Suprapubic skin (tissue), 4 donors: Measurements from ENCODE around the gene TRAF3IP1. TPM values are rescaled to one million over a fixed set of nuclear protein-coding genes. Genes with fewer than 3 reads are reported as not detected.
"Not testable (repeated sequence)": the region's sequence is repeated elsewhere in the genome, so short reads cannot be mapped to it uniquely, and the experiment has no call there.

Experiments used
- DNase-seq, 2 donors: peaks; one replicate each; pipeline ENCODE4 v3.0.0-alpha.2; 2019; ENCODE audit warnings: low spot score in 2 of 2
- H3K27ac ChIP-seq: fragments of 200-600 bp; sonication (generic); one replicate; pipeline ENCODE4 v1.5.1; 2019
- H3K27me3 ChIP-seq: fragments of 200-600 bp; sonication (generic); one replicate; pipeline ENCODE4 v1.5.1; 2019
- H3K36me3 ChIP-seq: fragments of 200-600 bp; sonication (generic); one replicate; pipeline ENCODE4 v1.5.1; 2019
- H3K4me1 ChIP-seq: fragments of 200-600 bp; sonication (generic); one replicate; pipeline ENCODE4 v1.5.1; 2019
- H3K4me3 ChIP-seq: fragments of 200-600 bp; sonication (generic); one replicate; pipeline ENCODE4 v1.5.1; 2019; ENCODE audit warnings: mild to moderate bottlenecking
- H3K9me3 ChIP-seq: fragments of 200-600 bp; sonication (generic); one replicate; pipeline ENCODE4 v1.5.1; 2019
- EP300 ChIP-seq: sonication (generic); formaldehyde crosslinking; IDR thresholded peaks from one replicate; pipeline ENCODE4 v1.6.1; 2017; ENCODE audit warnings: antibody characterized with exemption
- POLR2A ChIP-seq, 2 donors: fragments of 450-650 bp; IDR thresholded peaks; one replicate each; pipeline ENCODE4 v1.6.1; 2017; ENCODE audit warnings: antibody characterized with exemption in 2 of 2, mild to moderate bottlenecking in 2 of 2, moderate library complexity in 2 of 2
- POLR2AphosphoS5 ChIP-seq, 3 donors: sonication (generic); formaldehyde crosslinking; IDR thresholded peaks; one replicate each; pipeline ENCODE4 v1.6.1; 2017; ENCODE audit warnings: antibody characterized with exemption in 3 of 3
- WGBS: methylation state at CpG from one replicate; pipeline ENCODE4 v1.1.5; 2018; 5-methylcytosine and 5-hydroxymethylcytosine counted together
- total RNA-seq, 4 donors: library from RNA; depleted of rRNA; stranded (reverse); fragments of >200 nt; gene quantifications; one replicate each; pipeline ENCODE4 v1.1.0, GENCODE V29; 2016
- TF ChIP-seq, protein P1 (sequence below), 2 donors: fragments of 200-600 bp in 1 of 2; fragments of 450-650 bp in 1 of 2; sonication (generic) in 1 of 2; IDR thresholded peaks; one replicate each; pipeline ENCODE4 v1.5.1; 2016 to 2019; ENCODE audit warnings: antibody characterized with exemption in 2 of 2, mild to moderate bottlenecking in 1 of 2, moderate library complexity in 1 of 2

TRAF3IP1 gene
- total RNA-seq, 4 donors from 2014 or later: 10.2 to 15.4 (median 10.6) TPM

- Histone ChIP-seq H3K27me3 (no peaks in the 10 kb centered on the region), H3K27ac (no peak overlapping the region), H3K4me1 (peaks cover 21% of the 10 kb centered on the region), H3K36me3 (peaks cover 14% of the 10 kb centered on the region), H3K9me3 (no peaks in the 10 kb centered on the region), H3K4me3 (no peak overlapping the region)
- TF ChIP-seq, protein P1, sequence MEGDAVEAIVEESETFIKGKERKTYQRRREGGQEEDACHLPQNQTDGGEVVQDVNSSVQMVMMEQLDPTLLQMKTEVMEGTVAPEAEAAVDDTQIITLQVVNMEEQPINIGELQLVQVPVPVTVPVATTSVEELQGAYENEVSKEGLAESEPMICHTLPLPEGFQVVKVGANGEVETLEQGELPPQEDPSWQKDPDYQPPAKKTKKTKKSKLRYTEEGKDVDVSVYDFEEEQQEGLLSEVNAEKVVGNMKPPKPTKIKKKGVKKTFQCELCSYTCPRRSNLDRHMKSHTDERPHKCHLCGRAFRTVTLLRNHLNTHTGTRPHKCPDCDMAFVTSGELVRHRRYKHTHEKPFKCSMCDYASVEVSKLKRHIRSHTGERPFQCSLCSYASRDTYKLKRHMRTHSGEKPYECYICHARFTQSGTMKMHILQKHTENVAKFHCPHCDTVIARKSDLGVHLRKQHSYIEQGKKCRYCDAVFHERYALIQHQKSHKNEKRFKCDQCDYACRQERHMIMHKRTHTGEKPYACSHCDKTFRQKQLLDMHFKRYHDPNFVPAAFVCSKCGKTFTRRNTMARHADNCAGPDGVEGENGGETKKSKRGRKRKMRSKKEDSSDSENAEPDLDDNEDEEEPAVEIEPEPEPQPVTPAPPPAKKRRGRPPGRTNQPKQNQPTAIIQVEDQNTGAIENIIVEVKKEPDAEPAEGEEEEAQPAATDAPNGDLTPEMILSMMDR (IDR thresholded peaks at IDR 0.05): no peak
- no peak for TF ChIP-seq EP300
- no peak for TF ChIP-seq POLR2A (IDR thresholded peaks at IDR 0.05)
- no peak for TF ChIP-seq POLR2AphosphoS5 (IDR thresholded peaks at IDR 0.05)
- DNase-seq: peak; percentile 58 to 61
- WGBS: 84% methylated on average over 10 of the region's 10 CpGs
Measured at GRCh38 chr2:238322001-238322411, 1.7 kb downstream of the TRAF3IP1 start.

DNA sequence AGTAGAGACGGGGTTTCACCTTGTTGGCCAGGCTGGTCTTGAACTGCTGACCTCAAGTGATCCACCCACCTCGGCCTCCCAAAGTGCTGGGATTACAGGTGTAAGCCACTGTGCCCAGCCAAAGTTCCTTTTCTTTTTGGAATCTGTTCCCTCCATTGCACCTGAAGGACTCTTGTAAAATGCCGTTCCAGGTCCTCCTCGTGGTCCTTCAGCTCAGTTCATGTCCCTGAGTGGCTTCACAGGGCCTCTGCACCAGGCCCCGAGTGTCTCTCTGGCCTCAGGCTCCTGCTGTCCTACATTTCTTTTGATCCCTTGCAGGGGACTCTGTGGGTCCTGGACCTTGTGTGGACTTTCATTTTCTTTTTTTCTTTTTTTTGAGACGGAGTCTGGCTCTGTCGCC is 3.9 kb downstream of the TRAF3IP1 start:
- 98% methylated on average over 7 of the region's 7 CpGs for WGBS
- H3K27me3 ChIP-seq, H3K4me3 ChIP-seq, H3K9me3 ChIP-seq, H3K27ac ChIP-seq: not testable (repeated sequence)
- Histone ChIP-seq H3K36me3 (peaks cover 28% of the 10 kb centered on the region), H3K4me1 (peaks cover 21% of the 10 kb centered on the region)
- peak; percentile 26 to 27 for DNase-seq

GRCh38 chr2:238325694-238326093 is 5.4 kb downstream of the TRAF3IP1 start:
- Histone ChIP-seq H3K36me3 (peaks cover 41% of the 10 kb centered on the region), H3K4me1 (peaks cover 15% of the 10 kb centered on the region), H3K27ac (no peak overlapping the region), H3K9me3 (no peaks in the 10 kb centered on the region), H3K4me3 (no peak overlapping the region), H3K27me3 (no peaks in the 10 kb centered on the region)
- TF ChIP-seq POLR2A (IDR thresholded peaks at IDR 0.05): no peak
- TF ChIP-seq, protein P1 (IDR thresholded peaks at IDR 0.05): no peak
- TF ChIP-seq POLR2AphosphoS5 (IDR thresholded peaks at IDR 0.05): no peak
- TF ChIP-seq EP300: no peak
- peak in 1 of 2 donors; percentile 57 for DNase-seq
- WGBS: 87% methylated on average over 9 of the region's 9 CpGs

- H3K27ac ChIP-seq: no peak overlapping the region
- H3K9me3 ChIP-seq: no peaks in the 10 kb centered on the region
- H3K4me3 ChIP-seq: no peak overlapping the region
- H3K4me1 ChIP-seq: peaks cover 3% of the 10 kb centered on the region
- 91% methylated on average over 12 of the region's 12 CpGs for WGBS
- TF ChIP-seq, protein P1 (IDR thresholded peaks at IDR 0.05): no peak
- TF ChIP-seq POLR2AphosphoS5 (IDR thresholded peaks at IDR 0.05): no peak
- TF ChIP-seq POLR2A (IDR thresholded peaks at IDR 0.05): no peak
- no peak for TF ChIP-seq EP300
- H3K36me3 ChIP-seq: peaks cover 46% of the 10 kb centered on the region
- DNase-seq: peak; percentile 42 to 68
- H3K27me3 ChIP-seq: no peaks in the 10 kb centered on the region
Measured at GRCh38 chr2:238326801-238327365, 6.6 kb downstream of the TRAF3IP1 start.

DNA sequence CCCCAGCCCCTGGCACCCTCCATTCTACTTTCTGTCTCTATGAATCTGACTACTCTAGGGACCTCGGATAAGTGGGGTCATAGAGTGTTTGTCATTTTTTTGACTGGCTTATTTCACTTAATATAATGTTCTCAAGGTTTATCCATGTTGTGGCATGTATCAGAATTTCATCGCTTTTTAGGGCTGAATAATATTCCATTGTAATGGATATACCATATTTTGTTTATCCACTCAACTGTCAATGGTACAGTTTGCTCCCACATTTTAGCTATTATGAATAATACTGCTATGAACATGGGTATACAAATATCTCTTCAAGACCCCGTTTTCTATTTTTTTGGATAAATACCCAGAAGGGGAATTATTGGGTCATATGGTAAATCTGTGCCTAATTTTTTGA is 7.4 kb downstream of the TRAF3IP1 start:
- no peaks in the 10 kb centered on the region for H3K4me1 ChIP-seq
- no peak for TF ChIP-seq POLR2AphosphoS5 (IDR thresholded peaks at IDR 0.05)
- TF ChIP-seq, protein P1 (IDR thresholded peaks at IDR 0.05): no peak
- no peak overlapping the region for H3K4me3 ChIP-seq
- peak in 1 of 2 donors; percentile 29 for DNase-seq
- no peak overlapping the region for H3K27ac ChIP-seq
- no peaks in the 10 kb centered on the region for H3K9me3 ChIP-seq
- H3K27me3 ChIP-seq: no peaks in the 10 kb centered on the region
- peaks cover 46% of the 10 kb centered on the region for H3K36me3 ChIP-seq
- WGBS: 98% methylated on average over 3 of the region's 3 CpGs

DNA sequence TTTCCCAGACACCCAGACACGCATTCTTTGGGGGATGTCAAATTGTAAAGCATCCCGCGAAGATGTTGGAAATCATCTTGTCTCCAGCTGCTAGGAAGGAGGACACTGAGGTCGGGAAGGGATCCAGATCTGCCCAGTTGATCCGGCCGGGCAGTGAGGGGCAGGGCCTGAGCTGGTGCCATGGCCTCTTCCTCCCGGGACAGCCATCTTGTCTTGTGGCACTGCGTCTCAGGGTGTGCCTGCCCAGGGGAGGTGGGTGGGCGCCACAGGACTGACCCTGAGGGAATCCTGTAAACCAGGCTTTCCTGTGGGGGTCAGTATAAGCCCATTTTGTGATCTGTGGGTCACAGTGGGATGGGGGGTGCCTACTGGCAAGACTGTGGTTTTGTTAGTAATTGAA is 10.1 kb downstream of the TRAF3IP1 start:
- no peak overlapping the region for H3K27ac ChIP-seq
- no peaks in the 10 kb centered on the region for H3K4me1 ChIP-seq
- WGBS: 91% methylated on average over 8 of the region's 9 CpGs
- H3K9me3 ChIP-seq: no peaks in the 10 kb centered on the region
- no peak overlapping the region for H3K4me3 ChIP-seq
- peak in 1 of 2 donors; percentile 60 for DNase-seq
- H3K27me3 ChIP-seq: no peaks in the 10 kb centered on the region
- TF ChIP-seq, protein P1 (IDR thresholded peaks at IDR 0.05): no peak
- TF ChIP-seq POLR2AphosphoS5 (IDR thresholded peaks at IDR 0.05) (no peak), POLR2A (IDR thresholded peaks at IDR 0.05) (no peak), EP300 (no peak)
- H3K36me3 ChIP-seq: peaks cover 56% of the 10 kb centered on the region
